HG03066 (cell line): Measurements from ENCODE around the gene GABRP.
"Not testable (repeated sequence)": the region's sequence is repeated elsewhere in the genome, so short reads cannot be mapped to it uniquely, and the experiment has no call there.

ENCODE experiments used
- ATAC-seq: cut with Tn5 transposase; IDR thresholded peaks from one replicate; pipeline ENCODE4 v1.9.1; 2021; ENCODE audit warnings: low read depth; ENCODE audit not compliant: unreplicated experiment

Gene GABRP

DNA sequence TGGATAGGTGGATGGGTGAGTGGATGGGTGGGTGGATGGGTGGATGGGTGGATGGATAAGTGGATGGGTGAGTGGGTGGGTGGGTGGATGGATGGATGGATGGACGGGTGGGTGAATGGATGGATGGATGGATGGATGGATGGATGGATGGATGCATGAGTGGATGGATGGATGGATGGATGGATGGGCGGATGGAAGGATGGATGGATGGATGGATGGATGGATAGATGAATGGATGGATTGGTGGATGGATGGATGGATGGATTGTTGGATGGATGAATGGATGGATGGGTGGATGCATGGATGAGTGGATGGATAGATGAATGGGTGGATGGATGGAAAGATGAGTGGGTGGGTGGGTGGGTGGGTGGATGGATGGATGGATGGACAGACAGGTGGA, 29.0 kb upstream of the GABRP start:
- ATAC-seq, result not testable (repeated sequence)

- ATAC-seq, result no peak
These were observed 27.7 kb upstream of the GABRP start for GRCh38 chr5:170755679-170756456.

GRCh38 chr5:170756691-170757090, 26.8 kb upstream of the GABRP start:
- ATAC-seq, result no peak

DNA sequence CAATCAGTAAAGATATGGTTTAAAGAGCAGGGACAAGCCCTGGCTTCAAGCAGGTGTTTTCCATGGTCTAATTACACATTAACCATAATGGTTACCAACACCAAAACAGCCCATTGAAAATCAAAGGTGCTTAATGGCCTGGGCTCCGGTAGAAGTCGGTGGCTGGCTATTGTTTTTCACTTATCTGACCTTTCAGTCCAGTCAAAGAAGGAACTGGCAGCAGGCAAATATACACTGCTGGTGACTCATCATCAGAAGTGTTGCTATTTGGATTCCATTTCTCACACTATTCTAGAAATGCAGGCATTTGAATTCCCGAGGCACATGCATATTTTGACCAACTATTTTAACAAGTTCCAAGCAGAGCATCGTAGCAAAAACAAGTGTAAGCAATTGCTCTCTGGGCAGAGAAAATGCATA, 26.3 kb upstream of the GABRP start:
- peak; percentile 71 for ATAC-seq

DNA sequence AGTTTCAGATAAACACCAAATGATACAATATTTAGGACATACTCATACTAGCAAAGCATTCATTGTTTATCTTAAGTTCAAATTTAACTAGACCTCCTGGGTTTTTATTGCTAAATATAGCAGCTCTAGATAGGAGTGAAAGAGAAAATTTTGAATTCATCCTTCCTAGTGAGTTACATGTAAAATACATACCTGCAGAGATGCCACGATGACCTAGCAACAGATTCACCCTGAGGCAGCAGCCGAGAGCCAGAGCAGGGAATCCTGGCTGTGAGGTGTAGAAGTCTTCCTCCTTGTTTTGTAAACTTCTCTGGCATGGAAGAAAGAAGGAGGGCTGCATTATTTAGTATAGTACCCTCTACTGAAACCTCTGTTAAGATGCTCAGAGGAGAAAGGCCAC, 25.9 kb upstream of the GABRP start:
- no peak for ATAC-seq

GRCh38 chr5:170758481-170758880, 25.0 kb upstream of the GABRP start:
- ATAC-seq, result no peak

- ATAC-seq, result no peak
These were observed 23.4 kb upstream of the GABRP start for GRCh38 chr5:170760113-170760512.

GRCh38 chr5:170761048-170761707, 22.3 kb upstream of the GABRP start:
- no peak for ATAC-seq

DNA sequence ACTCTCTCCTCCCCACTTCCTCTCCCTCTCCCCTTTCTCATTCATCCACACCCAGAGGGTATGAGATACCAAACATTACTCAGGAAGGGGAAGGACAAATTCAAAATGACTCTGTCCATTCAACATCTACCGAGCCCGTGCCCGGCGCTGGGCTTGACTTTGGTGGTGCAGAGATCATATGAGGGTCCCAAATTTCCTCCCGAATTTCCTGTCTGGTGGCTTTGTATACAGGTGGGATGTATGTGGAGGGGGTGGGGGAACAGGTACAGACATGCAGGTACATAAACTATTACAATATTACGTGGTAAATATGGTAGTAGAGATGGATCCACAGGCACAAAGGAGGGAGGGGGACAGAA, 21.8 kb upstream of the GABRP start:
- no peak for ATAC-seq

DNA sequence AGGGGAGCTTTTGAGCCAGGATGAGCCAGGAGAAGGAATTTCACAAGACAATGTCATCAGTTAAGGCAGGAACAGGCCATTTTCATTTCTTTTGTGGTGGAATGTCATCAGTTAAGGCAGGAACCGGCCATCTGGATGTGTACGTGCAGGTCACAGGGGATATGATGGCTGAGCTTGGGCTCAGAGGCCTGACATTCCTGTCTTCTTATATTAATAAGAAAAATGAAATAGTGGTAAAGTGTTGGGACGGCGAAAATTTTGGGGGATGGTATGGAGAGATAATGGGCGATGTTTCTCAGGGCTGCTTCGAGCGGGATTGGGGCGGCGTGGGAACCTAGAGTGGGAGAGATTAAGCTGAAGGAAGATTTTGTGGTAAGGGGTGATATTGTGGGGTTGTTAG, 21.2 kb upstream of the GABRP start:
- ATAC-seq, result not testable (repeated sequence)

DNA sequence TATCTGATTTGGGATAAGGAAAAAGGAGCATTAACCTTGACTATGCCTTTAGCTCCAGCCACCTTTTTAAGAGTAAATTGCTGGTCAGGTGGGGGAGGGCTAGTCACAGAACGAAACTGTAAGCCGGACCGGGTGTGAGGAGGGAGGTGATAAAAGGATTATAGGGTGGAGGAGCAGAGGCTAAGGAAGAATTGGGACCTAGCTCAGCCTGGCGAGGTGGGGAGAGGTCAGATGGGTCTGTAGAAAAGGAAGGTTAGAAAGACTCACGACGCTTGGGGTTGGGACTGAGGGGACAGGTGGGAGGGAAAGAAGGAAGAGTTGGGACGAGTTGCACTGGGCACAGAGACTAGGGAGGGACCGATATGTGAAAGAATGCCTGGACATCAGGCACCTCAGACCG, 17.7 kb upstream of the GABRP start:
- not testable (repeated sequence) for ATAC-seq

GRCh38 chr5:170769246-170769645, 14.3 kb upstream of the GABRP start:
- no peak for ATAC-seq

- no peak for ATAC-seq
These were observed 13.6 kb upstream of the GABRP start for GRCh38 chr5:170769898-170770416.

GRCh38 chr5:170771496-170771895, 12.0 kb upstream of the GABRP start:
- ATAC-seq, result no peak

DNA sequence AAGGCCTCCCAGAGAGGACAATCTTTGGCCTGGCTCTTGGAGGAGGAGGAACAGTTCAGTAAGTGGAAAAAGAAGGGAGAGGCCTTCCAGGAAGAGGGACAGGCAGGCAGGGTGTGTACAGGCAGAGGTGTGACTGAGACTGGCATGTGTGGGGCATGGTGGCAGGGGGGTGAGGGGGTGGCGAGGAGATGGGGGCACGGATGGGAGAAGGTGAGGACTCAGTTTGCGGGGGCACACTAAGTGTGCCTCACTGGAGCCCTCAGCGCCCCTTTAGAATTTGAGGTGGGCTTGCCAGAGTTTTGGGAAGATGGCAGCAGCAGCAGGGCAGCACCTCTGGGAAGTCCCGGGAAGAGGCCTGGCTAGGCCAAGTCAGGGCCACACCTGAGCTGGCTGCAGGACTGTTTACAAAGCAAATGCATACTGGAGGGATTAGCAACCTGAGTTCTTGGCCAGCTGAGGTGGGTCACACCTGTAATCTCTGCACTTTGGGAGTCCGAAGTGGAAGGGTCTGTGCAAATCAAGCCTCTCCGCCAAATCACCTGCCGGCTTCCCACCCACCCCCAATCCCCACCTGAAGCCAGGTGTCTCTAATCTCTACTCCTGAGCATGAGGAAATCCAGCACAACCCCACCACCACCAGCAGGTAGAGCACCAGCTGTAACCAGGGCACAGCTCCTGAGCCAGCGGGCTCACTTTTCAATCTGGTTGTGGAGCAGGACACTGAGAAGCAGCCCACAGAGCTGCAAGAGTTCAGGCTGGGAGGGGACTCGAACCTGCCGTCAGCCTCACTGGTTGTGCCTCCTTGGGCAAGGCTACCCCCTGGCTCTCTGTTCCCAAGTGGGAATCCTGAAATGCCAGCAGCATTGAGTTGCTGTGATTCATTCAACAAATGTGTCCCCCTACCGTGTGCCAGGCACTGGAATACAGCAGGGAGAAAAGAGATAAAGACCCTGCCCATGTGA, 10.2 kb upstream of the GABRP start:
- no peak for ATAC-seq

DNA sequence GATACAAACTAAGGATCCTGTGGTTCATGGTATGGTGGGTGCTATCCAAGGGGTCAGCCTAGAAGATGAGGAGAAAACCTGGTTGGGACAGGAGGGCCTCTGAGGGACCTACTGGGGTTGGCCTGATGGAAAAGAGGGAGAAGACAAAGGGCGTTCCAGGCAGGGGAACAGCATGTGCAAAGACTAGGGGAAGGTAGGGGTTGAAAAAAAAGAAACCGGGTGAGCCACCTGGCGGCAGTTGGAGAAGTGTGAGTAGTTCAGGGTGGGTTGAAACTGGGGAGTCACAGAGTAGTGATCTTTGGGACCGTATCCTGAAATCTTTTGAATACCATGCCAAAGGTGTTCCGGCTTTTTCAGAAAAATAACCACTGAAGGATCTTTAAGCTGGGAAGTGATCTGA, 8.7 kb upstream of the GABRP start:
- no peak for ATAC-seq

GRCh38 chr5:170781946-170782345, 1.6 kb upstream of the GABRP start:
- ATAC-seq, result no peak

- ATAC-seq, result no peak
These were observed 1.1 kb upstream of the GABRP start for GRCh38 chr5:170782438-170782837.

DNA sequence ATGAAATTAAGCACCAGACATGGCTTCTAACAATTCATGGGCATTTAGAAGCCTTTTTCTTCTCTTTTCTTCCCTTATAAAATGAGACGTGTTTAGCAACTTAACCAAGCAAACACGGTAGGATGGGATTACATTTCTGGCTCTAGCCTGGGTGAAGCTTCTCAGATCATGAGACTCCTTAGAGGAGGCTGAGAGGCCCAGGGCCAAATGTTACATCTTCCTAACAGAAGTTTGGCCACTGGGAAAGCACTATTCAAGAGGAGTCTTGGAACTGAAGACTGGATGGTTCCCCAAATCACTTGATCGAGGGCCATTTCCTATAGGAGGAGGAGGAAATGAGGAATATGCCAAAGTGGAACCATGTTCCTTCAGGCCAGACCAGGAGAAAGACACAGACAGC, 1.9 kb downstream of the GABRP start:
- no peak for ATAC-seq

DNA sequence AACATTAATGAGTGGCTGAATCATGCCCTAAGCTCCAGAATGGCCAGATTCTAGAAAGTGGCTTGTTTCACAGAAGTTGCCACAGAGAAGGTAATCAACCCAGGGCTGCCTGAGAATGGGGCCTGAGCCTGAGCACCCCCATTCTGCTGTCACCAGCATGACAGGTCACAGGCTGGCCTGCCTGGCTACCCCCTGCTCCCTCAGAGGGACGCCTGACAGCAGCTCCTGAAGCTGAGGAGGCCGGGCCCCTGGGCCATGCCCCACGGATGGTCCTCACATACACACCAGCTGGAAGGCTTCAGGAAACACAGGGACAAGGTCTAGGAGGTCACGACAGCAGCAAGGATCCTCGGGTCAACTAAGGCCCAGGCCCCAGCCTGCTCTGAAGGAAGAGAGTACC, 3.7 kb downstream of the GABRP start:
- ATAC-seq, result peak; percentile 9
